GM08714 (cell line): ENCODE results near the gene TUBG2.

Experiments
- H3K4me3 ChIP-seq: fragments of 200-500 bp; sonication (Bioruptor generic); 2 replicates; pipeline ENCODE4 v1.5.1; 2014; ENCODE audit warnings: mild to moderate bottlenecking, low read length, inconsistent platforms
- ZNF274 ChIP-seq: IDR thresholded peaks from 2 replicates; pipeline ENCODE4 v1.6.1; 2012; ENCODE audit warnings: mild to moderate bottlenecking, low read depth, low read length

TUBG2 gene

DNA sequence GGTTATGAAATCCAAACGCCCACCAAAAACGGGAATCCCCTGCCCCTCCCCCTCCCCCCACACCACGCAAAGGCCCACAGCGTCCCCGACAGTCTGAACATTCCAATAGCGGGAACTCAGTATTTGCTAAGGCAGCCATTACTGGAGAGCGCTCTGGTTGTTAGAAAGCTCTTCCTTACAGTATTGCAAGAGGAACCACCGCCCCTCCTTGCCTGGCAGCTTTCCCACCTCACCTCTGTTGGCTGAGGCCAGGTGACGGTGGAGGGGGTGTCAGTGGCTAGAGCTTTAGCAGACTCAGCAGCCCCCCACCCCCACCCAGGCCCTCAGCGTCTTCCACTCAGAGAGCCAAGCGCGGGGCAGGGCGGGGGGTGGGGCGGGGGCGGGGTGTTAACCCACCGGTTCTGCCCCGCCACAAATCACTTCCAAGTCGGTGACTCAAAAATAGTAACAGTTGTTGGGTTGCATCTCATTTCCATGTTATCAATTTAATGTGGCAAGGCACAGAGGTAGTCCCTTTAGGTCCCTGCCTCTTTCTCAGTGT, 19.9 kb downstream of the TUBG2 start:
- no peak for TF ChIP-seq ZNF274
- H3K4me3 ChIP-seq, result peak overlapping the region; percentile 56

DNA sequence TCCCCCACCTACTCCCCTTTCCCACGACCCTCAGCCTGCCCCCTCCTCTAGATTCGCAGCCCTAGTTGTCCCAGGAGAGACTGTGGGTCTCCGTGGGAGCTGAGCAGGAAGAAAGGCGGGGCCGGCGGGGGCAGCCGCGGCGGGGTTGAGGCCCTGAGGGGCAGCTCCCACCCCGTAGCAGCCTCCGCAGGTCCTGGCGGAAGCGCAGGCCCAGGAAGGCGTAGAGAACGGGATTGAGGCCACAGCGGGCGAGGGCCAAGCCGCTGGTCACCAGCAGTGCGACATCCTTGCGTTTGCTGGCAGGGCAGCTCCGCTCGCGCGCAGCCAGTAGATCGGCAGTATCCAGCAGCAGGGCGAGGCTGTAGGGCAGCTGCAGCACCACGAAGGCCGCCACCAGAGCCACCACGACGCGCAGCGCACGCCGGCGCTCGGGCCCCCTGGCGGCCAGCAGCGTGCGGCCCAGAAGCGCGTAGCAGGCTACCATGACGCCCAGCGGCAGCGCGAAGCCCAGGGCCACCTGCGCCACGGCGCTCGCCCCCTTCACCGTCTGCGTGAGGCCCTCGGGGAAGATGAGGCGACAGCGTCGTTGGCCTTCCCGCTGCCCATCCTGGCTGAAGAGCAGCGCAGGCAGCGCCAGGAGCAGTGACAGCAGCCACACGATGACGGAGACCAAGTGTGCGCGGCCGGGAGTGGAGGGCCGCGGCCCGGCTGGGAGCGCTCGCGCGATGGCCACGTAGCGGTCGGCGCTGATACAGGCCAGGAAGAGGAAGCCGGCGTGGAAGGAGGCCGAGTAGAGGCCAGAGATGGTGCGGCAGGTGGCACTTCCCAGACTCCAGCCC, 20.6 kb downstream of the TUBG2 start:
- peak overlapping the region; percentile 51; the same call in 1 of the 2 replicates for H3K4me3 ChIP-seq

DNA sequence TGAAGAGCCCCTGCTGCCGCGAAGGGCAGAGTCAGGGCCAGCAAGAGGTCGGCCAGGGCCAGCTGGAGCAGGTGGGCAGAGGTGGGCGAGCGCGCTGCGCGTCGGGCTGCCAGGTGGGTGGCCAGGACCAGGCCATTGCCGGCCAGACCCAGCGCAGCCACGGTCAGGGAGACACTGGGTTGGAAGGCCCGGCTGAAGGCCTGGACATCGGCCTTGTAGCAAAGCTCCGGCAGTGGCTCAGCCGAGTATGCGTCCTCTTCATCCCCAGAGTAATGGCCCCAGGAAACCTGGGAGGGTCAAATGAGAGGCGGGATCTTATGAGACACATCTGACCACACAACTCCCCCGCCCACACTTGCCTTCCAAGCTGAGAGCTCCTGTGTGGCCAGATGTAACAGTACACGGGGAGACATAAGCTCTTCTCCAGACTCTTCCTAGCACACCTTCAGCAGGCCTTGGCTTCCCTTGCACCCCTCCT, 21.3 kb downstream of the TUBG2 start:
- no peak for TF ChIP-seq ZNF274
- peak overlapping the region; percentile 51; the same call in 1 of the 2 replicates for H3K4me3 ChIP-seq

More for the DNA sequence above, 20.6 kb downstream of the TUBG2 start:
- TF ChIP-seq ZNF274, result no peak

DNA sequence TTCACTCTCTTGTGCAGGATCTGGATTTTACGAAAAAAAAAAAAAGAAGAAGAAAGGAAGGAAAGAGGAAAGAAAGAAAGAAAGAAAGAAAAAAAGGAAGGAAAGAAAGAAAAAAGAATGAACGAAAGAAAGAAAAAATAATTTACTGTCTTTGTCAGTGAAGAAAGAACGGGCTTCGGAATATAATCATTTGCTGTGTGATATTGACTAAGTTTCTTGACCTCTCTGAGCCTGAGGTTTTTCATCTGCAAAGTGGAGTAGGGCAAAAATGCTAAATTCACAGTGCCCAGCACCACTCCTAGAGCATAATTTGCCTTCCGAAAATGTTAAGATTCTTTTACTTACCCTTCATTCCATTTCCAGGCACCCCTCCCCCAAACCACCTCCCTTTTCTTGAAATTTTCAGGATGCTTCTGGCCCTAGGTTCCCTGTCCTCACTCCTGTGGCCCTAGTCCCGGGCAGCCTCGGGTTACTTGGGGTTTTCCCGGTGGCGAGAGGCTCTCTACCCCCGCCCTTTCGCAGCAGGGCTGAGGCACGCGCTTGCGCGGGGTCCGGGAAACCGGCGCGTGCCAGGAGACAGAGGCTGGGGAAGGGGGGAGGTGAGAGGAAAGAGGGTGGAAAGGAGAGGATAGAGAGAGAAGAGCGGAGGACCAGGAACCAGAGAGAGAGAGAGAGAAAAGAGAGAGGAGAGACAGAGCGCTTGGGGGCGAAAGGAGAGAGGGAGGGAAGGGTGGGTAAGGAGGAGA, 23.1 kb downstream of the TUBG2 start, which contains the start of gene CNTNAP1:
CNTNAP1 (plus strand) TSS at position 556 of the 746 bp plus-strand sequence. CDS start 299 bp downstream, outside the sequence.
- peak within 1 kb of the TSS; percentile 60 for H3K4me3 ChIP-seq
- TF ChIP-seq ZNF274, result no peak

DNA sequence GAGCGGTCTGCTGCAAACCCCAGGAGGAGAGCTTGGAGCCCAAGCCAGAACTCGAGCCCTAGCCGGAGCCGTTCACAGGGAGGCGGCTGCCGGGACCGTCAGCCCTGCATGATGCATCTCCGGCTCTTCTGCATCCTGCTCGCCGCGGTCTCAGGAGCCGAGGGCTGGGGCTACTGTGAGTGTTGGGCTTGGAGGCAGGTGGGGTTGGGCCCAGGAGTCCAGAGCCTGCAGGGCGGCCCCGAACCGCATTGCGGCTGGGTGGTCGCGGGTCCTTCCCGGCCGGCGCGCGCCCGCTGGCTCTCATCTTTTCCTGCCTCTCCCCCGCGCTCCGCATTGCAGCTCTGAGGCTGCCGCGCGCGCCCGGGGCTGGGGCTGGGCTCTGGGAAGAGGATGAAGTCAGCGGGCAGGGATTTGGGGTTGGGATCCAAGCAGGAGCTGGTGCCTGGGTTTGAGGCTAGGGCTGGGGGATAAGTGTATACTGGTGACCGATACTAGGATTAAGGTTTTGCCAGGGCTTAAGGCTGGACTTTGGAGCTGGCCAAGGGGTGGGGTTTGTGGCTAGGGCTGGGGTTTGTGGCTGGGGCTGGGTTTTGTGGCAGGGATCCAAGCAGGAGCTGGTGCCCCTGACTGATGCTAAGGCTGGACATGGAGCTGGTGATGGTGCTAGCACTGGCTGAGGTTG, 23.8 kb downstream of the TUBG2 start:
- H3K4me3 ChIP-seq, result peak overlapping the region; percentile 60
- TF ChIP-seq ZNF274, result no peak

DNA sequence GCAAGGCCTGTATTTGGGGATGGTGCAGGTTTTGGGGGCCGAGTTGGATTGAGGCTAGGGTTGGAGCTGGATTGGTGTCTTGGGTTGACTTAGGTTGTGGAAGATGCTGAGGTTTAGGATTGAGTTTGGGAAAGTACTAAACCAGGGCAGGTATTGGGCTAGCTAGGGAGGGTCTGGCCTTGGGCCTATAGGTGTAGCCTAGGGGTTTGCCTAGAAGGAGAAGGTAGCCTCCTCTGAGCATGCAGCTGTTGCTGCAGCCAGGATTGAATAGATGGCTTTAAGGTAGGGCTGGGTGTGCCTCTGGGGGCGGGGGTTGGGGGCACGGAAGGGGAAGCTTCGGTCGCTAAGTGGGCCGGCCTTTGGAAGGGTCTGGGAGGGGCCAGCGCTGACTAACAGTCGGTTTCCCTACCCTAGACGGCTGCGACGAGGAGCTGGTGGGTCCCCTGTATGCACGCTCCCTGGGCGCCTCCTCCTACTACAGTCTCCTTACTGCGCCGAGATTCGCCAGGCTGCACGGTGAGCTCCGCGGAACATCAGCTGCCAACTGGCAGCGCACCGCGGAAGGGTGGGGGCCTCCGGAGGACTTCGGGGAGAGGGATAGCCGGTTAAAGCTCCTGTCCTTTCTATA, 24.4 kb downstream of the TUBG2 start:
- no peak for TF ChIP-seq ZNF274
- peak overlapping the region; percentile 60 for H3K4me3 ChIP-seq

DNA sequence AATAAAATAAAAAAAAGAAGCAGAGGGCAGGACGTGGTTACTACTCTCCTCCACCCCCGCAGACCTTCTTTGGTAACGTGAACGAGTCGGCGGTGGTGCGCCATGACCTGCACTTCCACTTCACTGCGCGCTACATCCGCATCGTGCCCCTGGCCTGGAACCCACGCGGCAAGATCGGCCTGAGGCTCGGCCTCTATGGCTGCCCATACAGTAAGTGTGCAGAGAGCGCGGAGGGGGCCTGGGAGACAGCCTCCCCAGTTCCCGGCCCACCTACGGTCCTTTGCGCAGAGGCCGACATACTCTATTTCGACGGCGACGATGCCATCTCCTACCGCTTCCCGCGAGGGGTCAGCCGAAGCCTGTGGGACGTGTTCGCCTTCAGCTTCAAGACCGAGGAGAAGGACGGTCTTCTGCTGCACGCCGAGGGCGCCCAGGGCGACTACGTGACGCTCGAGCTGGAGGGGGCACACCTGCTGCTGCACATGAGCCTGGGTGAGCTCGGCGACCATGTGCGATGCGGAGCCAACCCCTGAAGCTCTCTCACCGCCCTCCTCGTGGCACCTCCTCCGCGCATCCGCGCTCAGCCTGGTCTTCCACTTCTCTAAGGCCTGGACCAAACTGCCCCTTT, 26.0 kb downstream of the TUBG2 start:
- H3K4me3 ChIP-seq, result no peak overlapping the region
- no peak for TF ChIP-seq ZNF274

DNA sequence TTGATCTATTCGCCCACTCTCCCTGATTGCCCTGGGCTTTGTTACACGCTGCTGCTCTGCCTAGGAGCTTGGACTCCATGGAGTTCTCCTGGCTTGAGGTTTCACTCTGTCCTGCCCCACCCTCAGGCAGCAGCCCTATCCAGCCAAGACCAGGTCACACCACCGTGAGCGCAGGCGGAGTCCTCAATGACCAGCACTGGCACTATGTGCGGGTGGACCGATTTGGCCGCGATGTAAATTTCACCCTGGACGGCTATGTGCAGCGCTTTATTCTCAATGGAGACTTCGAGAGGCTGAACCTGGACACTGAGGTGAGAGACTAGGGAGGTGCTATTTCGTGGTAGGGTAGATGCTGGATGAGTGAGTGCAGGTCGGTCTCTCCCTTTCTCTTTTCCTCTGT, 26.7 kb downstream of the TUBG2 start:
- no peak for TF ChIP-seq ZNF274
- no peak overlapping the region for H3K4me3 ChIP-seq

DNA sequence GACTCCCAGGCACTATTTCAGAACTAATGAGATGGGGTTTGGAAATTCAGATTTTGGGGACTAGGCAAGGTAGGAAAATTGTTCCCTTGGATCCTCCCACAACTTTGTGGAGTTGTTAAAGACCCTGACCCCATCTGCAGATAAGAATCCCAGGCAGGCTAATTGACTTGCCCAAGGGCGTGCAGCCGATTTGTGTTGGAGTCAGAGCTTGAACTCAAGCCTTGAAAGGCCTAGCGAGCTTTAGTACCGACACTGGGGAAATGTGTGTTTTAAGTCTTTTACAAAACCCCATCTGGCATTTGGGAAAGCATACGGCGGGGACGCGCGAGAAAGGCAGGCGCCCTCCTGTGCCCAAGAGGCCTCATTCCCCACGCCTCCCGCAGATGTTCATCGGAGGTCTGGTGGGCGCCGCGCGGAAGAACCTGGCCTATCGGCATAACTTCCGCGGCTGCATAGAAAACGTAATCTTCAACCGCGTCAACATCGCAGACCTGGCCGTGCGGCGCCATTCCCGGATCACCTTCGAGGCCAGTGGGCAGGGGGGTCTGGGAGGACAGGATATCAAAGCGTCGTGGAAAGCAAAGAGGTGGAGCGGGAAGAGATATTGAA, 27.5 kb downstream of the TUBG2 start:
- no peak overlapping the region for H3K4me3 ChIP-seq
- TF ChIP-seq ZNF274, result no peak

DNA sequence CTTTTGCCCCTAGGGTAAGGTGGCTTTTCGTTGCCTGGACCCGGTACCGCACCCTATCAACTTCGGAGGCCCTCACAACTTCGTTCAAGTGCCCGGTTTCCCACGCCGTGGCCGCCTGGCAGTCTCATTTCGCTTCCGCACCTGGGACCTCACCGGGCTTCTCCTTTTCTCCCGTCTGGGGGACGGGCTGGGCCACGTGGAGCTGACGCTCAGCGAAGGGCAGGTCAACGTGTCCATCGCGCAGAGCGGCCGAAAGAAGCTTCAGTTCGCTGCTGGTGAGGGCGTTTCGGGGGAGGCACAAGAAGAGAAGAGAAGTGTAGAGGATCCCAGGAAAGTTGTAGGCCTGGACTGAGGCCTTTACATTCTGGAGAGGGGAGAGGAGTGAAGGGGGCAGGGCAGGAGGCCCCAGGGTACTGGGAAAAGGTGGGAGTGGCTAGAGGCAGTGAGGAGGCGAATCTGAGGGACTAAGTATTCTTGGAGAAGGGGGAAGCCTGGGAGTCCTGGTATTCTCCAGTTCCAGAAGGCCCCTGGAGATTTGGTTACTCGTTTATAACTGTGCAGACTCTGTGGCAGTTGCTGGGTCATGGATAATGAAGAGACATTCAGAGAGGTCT, 28.7 kb downstream of the TUBG2 start:
- no peak overlapping the region for H3K4me3 ChIP-seq
- TF ChIP-seq ZNF274, result no peak

DNA sequence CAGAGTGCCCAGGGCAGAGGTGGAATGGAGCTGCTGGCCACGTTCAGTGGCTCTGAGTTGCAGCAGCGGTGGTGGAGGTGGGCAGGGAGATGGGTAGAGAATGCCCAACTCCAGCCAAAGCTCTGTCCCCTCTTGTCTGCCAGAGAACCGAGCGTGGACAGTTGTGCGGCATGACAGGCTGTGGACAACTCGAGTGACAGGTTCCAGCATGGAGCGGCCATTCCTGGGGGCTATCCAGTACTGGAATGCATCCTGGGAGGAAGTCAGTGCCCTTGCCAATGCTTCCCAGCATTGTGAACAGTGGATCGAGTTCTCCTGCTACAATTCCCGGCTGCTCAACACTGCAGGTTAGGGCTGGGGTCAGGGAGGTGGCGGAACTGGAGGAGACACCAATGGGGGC, 31.5 kb downstream of the TUBG2 start:
- no peak overlapping the region for H3K4me3 ChIP-seq
- TF ChIP-seq ZNF274, result no peak

DNA sequence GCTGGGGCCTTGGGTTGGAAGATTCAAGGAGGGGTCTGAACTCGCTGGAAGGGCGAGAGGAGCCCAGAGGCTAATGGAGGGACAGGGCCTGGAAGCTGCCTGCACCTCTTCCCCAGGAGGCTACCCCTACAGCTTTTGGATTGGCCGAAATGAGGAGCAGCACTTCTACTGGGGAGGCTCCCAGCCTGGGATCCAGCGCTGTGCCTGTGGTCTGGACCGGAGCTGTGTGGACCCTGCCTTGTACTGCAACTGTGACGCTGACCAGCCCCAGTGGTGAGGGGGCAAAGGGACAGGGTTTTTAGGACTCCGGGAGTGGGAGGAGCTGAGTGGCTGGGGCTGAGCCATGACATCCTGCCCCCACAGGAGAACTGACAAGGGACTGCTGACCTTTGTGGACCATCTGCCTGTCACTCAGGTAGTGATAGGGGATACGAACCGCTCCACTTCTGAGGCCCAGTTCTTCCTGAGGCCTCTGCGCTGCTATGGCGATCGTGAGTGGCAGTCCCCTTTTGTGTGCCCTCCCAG, 32.0 kb downstream of the TUBG2 start:
- no peak for TF ChIP-seq ZNF274
- H3K4me3 ChIP-seq, result no peak overlapping the region

DNA sequence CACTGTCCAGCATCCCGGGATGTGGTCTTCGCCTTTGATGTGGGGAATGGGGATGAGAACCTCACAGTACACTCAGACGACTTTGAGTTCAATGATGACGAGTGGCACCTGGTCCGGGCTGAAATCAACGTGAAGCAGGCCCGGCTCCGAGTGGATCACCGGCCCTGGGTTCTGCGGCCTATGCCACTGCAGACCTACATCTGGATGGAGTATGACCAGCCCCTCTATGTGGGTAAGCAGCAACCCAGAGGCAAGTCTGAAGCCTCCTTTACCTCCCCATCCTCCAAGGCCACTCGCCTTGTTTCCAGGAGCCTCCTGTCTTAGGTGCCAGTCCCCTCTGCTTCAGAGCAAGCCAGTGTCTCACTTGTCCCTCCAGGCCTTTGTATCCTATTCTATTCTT, 33.4 kb downstream of the TUBG2 start:
- H3K4me3 ChIP-seq, result no peak overlapping the region
- no peak for TF ChIP-seq ZNF274
